Brain pericyte (primary cell): ENCODE measurements around the gene CAPZB.

Experiments used
- DNase-seq: peaks from one replicate; pipeline ENCODE4 v3.0.0-alpha.2; 2012; ENCODE audit warnings: low read depth, low spot score

The CAPZB gene

GRCh38 chr1:19347533-19348172, 137.7 kb downstream of the CAPZB start:
- DNase-seq, result no peak

- no peak for DNase-seq
Measured at GRCh38 chr1:19346026-19346425, 139.3 kb downstream of the CAPZB start.

- DNase-seq, result no peak
Measured at GRCh38 chr1:19345391-19345790, 139.9 kb downstream of the CAPZB start.

GRCh38 chr1:19344831-19345230, 140.5 kb downstream of the CAPZB start:
- DNase-seq, result no peak

GRCh38 chr1:19344372-19344810, 140.9 kb downstream of the CAPZB start:
- DNase-seq, result no peak

- no peak for DNase-seq
Measured at GRCh38 chr1:19343617-19344350, 141.6 kb downstream of the CAPZB start.

GRCh38 chr1:19342894-19343616, 142.3 kb downstream of the CAPZB start:
- no peak for DNase-seq

GRCh38 chr1:19342062-19342750, 143.1 kb downstream of the CAPZB start:
- no peak for DNase-seq

GRCh38 chr1:19341201-19342061, 143.9 kb downstream of the CAPZB start:
- no peak for DNase-seq

GRCh38 chr1:19340387-19340937, 144.9 kb downstream of the CAPZB start:
- no peak for DNase-seq

GRCh38 chr1:19339214-19339861, 146.0 kb downstream of the CAPZB start:
- DNase-seq, result no peak

- DNase-seq, result no peak
Measured at GRCh38 chr1:19338323-19338762, 147.0 kb downstream of the CAPZB start.

- no peak for DNase-seq
Measured at GRCh38 chr1:19337289-19337688, 148.1 kb downstream of the CAPZB start.

GRCh38 chr1:19336543-19336942, 148.8 kb downstream of the CAPZB start:
- no peak for DNase-seq

GRCh38 chr1:19333587-19334354, 151.6 kb downstream of the CAPZB start:
- no peak for DNase-seq

- no peak for DNase-seq
Measured at GRCh38 chr1:19332832-19333231, 152.5 kb downstream of the CAPZB start.

- no peak for DNase-seq
Measured at GRCh38 chr1:19331262-19331878, 154.0 kb downstream of the CAPZB start.

- no peak for DNase-seq
Measured at GRCh38 chr1:19330449-19331135, 154.7 kb downstream of the CAPZB start.
